HepG2 (cell line): ENCODE results near the gene ACP1. TPM values are rescaled to one million over a fixed set of nuclear protein-coding genes. Genes with fewer than 3 reads are reported as not detected.

Source experiments
- ZFP90 ChIP-seq: sonication (generic); formaldehyde crosslinking; IDR thresholded peaks from 2 replicates; pipeline ENCODE4 v1.8.0; 2022; ENCODE audit warnings: missing genetic modification reagents, mild to moderate bottlenecking, inconsistent platforms, borderline replicate concordance
- ZNF430 ChIP-seq: sonication (generic); formaldehyde crosslinking; IDR thresholded peaks from 2 replicates; pipeline ENCODE4 v1.9.0; 2021; ENCODE audit warnings: mild to moderate bottlenecking, missing genetic modification reagents
- ZNF431 ChIP-seq: sonication (generic); formaldehyde crosslinking; IDR thresholded peaks from 2 replicates; pipeline ENCODE4 v1.9.0; 2022; ENCODE audit warnings: missing genetic modification reagents, low read depth, mild to moderate bottlenecking, borderline replicate concordance
- ZNF446 ChIP-seq: sonication (generic); formaldehyde crosslinking; IDR thresholded peaks from 2 replicates; pipeline ENCODE4 v1.5.0; 2020; ENCODE audit warnings: mild to moderate bottlenecking, missing genetic modification reagents
- ZNF775 ChIP-seq: sonication (generic); formaldehyde crosslinking; IDR thresholded peaks from 2 replicates; pipeline ENCODE4 v1.4.0; 2020; ENCODE audit warnings: missing genetic modification reagents, mild to moderate bottlenecking, moderate library complexity, borderline replicate concordance
- polyA plus RNA-seq, 8 experiments: library from polyadenylated mRNA; depleted of rRNA in 3 of 8; stranded (reverse) in 7 of 8; unstranded in 1 of 8; fragments of >200 nt; fragmentation: Illumina TruSeq in 4 of 8; extraction: Trizol in 4 of 8; gene quantifications; 2 replicates each; pipeline versions ENCODE4 v1.2.1 to v1.2.3, GENCODE V29; 2011 to 2016; ENCODE audit warnings: low read depth in 4 of 8, missing spikeins in 1 of 8, mixed read lengths in 1 of 8; ENCODE audit not compliant: insufficient read depth in 1 of 8
- total RNA-seq, 5 experiments: library from RNA; depleted of rRNA; stranded (reverse); fragments of >200 nt; fragmentation: Illumina TruSeq; extraction: Trizol; gene quantifications; 2 replicates each; pipeline ENCODE4 v1.2.3, GENCODE V29; 2016; ENCODE audit warnings: low read depth in 1 of 5
- TF ChIP-seq, protein P1 (sequence below): sonication (generic); formaldehyde crosslinking; IDR thresholded peaks from 2 replicates; pipeline ENCODE4 v1.5.0; 2020; ENCODE audit warnings: missing genetic modification reagents
- TF ChIP-seq, protein P2 (sequence below): sonication (generic); formaldehyde crosslinking; IDR thresholded peaks from 2 replicates; pipeline ENCODE4 v1.4.0; 2020; ENCODE audit warnings: mild to moderate bottlenecking, missing genetic modification reagents
- TF ChIP-seq, protein P3 (sequence below): sonication (generic); formaldehyde crosslinking; IDR thresholded peaks from 2 replicates; pipeline ENCODE4 v1.4.0; 2020; ENCODE audit warnings: mild to moderate bottlenecking, low read depth, missing genetic modification reagents

ACP1 gene
- total and polyA plus RNA-seq, 2 of the 13 experiments (the other 11 are each of a cell fraction or from before 2014, with no cell fraction given) = 246 to 348 TPM

DNA sequence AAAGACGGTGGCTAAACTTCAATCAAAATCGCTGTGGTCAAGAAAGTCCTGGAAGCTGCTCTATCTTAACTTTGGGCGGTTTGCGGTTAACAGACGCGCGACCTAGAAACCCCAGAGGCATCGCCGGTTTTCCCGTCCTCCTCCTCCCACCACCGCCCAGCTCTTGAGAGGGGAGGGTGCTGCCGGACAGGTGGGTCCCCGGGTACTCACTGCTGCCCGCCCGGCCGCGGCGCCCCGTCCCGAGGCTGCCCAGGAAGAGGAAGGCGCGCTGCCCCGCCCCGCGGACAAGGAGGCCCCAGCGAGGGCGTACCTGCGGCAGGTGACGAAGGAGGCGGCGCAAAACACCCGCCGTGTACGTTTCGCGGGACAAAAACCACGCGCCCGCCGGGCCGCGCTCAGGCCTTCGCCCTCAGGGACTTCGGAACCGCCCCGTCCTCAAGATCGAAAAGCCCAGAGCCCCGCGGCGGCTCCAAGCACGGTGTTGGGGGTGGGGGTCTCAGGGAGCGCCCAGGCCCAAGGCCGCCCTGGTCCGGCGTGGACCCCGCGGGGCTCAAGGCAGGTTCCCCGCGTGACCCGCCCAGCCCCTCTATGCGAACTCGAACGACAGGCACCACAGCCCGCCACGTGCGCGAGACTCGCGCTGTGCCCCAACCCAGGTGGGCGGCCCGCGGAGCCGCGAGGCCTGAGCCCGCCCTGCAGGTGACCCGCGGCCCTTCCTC, 814 bp upstream of the ACP1 start, which contains the start of gene SH3YL1 (continued):
- TF ChIP-seq, protein P1, sequence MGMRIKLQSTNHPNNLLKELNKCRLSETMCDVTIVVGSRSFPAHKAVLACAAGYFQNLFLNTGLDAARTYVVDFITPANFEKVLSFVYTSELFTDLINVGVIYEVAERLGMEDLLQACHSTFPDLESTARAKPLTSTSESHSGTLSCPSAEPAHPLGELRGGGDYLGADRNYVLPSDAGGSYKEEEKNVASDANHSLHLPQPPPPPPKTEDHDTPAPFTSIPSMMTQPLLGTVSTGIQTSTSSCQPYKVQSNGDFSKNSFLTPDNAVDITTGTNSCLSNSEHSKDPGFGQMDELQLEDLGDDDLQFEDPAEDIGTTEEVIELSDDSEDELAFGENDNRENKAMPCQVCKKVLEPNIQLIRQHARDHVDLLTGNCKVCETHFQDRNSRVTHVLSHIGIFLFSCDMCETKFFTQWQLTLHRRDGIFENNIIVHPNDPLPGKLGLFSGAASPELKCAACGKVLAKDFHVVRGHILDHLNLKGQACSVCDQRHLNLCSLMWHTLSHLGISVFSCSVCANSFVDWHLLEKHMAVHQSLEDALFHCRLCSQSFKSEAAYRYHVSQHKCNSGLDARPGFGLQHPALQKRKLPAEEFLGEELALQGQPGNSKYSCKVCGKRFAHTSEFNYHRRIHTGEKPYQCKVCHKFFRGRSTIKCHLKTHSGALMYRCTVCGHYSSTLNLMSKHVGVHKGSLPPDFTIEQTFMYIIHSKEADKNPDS (CRISPR knock-in tag) = 0 out of 2 replicates have a peak, but pooled peaks have one; percentile 22
- TF ChIP-seq ZFP90 (CRISPR knock-in tag) = no peak
- TF ChIP-seq, protein P2, sequence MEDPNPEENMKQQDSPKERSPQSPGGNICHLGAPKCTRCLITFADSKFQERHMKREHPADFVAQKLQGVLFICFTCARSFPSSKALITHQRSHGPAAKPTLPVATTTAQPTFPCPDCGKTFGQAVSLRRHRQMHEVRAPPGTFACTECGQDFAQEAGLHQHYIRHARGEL (CRISPR knock-in tag) = no peak
- TF ChIP-seq ZNF430 = 0 out of 2 replicates have a peak, but pooled peaks have one; percentile 7
- TF ChIP-seq ZNF775 (CRISPR knock-in tag) = no peak
- TF ChIP-seq, protein P3, sequence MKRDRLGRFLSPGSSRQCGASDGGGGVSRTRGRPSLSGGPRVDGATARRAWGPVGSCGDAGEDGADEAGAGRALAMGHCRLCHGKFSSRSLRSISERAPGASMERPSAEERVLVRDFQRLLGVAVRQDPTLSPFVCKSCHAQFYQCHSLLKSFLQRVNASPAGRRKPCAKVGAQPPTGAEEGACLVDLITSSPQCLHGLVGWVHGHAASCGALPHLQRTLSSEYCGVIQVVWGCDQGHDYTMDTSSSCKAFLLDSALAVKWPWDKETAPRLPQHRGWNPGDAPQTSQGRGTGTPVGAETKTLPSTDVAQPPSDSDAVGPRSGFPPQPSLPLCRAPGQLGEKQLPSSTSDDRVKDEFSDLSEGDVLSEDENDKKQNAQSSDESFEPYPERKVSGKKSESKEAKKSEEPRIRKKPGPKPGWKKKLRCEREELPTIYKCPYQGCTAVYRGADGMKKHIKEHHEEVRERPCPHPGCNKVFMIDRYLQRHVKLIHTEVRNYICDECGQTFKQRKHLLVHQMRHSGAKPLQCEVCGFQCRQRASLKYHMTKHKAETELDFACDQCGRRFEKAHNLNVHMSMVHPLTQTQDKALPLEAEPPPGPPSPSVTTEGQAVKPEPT (CRISPR knock-in tag) = no peak
- TF ChIP-seq ZNF446 (CRISPR knock-in tag) = 0 out of 2 replicates have a peak, but pooled peaks have one; percentile 83
- TF ChIP-seq ZNF431 (CRISPR knock-in tag) = peak; percentile 43; the same call in 1 of the 2 replicates
- TF ChIP-seq, all 625 proteins: peak for 43
